ACC112 (cell line): ENCODE results near the gene CSMD2.

Source experiments
- H2AFZ ChIP-seq: fragments of 200-600 bp; sonication (generic); one replicate; pipeline ENCODE4 v1.6.0; 2017; ENCODE audit warnings: antibody characterized with exemption, low read length; ENCODE audit not compliant: unreplicated experiment
- H3K27ac ChIP-seq: fragments of 200-600 bp; sonication (generic); 2 replicates; pipeline ENCODE4 v1.5.1; 2014; ENCODE audit warnings: low read depth, mild to moderate bottlenecking, antibody characterized with exemption, low read length, moderate library complexity
- H3K27me3 ChIP-seq: fragments of 200-600 bp; sonication (generic); 2 replicates; pipeline ENCODE4 v1.6.1; 2014; ENCODE audit warnings: mild to moderate bottlenecking, antibody characterized with exemption, low read length, moderate library complexity, mixed read lengths; ENCODE audit not compliant: insufficient read depth
- H3K36me3 ChIP-seq: fragments of 200-600 bp; sonication (generic); 2 replicates; pipeline ENCODE4 v1.6.1; 2016; ENCODE audit warnings: mild to moderate bottlenecking, antibody characterized with exemption, low read length, moderate library complexity, mixed read lengths; ENCODE audit not compliant: insufficient read depth
- H3K4me1 ChIP-seq: fragments of 200-600 bp; sonication (generic); one replicate; pipeline ENCODE4 v1.6.1; 2016; ENCODE audit warnings: low read length, mixed read lengths; ENCODE audit not compliant: insufficient read depth, unreplicated experiment, control insufficient read depth
- H3K4me3 ChIP-seq: fragments of 200-600 bp; sonication (generic); 2 replicates; pipeline ENCODE4 v1.5.1; 2014; ENCODE audit warnings: mild to moderate bottlenecking, low read depth, low read length
- H3K79me2 ChIP-seq: fragments of 200-600 bp; sonication (generic); one replicate; pipeline ENCODE4 v1.6.0; 2016; ENCODE audit warnings: low read length; ENCODE audit not compliant: control insufficient read depth, unreplicated experiment, insufficient read depth

CSMD2 gene

DNA sequence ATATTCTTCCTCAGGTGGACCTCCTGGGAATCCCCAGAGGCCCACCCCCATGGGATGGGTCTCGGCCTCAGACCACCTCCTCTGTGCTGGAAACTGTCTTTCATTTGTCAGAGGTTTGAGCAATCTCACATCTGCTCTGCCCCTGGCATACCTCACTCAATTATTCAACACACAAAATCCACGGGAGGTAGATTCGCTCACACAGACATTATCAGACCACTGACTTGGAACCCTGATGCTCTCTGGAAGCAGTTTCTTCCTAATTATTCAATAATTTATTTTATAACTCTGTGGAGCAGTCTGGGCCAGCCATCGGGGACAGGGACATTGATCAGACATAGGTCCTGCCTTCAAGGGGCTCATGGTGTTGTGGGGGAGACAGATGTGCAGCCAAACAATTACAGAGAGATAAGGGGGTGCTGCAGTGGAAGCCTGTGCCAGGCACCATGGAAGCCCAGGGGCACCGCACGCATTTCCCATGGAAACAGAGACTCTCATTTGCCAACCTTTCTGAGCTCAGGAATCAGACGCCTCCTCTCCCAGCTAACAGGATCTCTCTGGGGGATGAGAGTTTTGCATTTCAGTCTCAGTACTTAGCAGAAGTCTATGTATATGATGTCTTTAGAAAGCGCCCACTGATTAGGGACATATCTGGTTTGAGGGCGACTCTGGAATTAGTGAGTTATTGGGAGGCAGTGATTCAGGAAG, 204.7 kb downstream of the CSMD2 start:
- Histone ChIP-seq H2AFZ (no peak overlapping the region), H3K36me3 (no peaks in the 10 kb centered on the region), H3K79me2 (no peaks in the 10 kb centered on the region), H3K4me3 (no peak overlapping the region), H3K4me1 (no peaks in the 10 kb centered on the region), H3K27ac (no peak overlapping the region), H3K27me3 (no peaks in the 10 kb centered on the region)

DNA sequence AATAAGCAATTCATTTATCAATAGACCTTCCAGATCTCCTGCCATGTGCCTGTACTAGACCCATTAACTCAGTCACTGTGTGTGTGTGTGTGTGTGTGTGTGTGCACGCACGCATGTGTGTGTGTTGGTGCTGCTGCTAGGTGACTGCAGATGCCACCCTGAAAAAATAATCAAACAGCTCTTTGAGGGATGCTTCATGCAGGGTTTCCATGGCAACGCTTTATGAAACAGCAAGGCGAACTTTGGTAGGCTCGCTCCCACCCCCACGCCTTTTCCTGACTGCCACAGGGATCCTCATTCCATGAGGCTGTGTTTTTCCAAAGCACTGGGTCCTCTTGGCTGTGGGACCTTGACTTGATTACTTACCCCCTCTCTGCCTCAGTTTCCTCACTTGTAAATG, 207.2 kb downstream of the CSMD2 start:
- no peaks in the 10 kb centered on the region for H3K79me2 ChIP-seq
- H3K4me1 ChIP-seq: no peaks in the 10 kb centered on the region
- H3K4me3 ChIP-seq: no peak overlapping the region
- H3K27ac ChIP-seq: no peak overlapping the region
- H2AFZ ChIP-seq: no peak overlapping the region
- no peaks in the 10 kb centered on the region for H3K27me3 ChIP-seq
- no peaks in the 10 kb centered on the region for H3K36me3 ChIP-seq

DNA sequence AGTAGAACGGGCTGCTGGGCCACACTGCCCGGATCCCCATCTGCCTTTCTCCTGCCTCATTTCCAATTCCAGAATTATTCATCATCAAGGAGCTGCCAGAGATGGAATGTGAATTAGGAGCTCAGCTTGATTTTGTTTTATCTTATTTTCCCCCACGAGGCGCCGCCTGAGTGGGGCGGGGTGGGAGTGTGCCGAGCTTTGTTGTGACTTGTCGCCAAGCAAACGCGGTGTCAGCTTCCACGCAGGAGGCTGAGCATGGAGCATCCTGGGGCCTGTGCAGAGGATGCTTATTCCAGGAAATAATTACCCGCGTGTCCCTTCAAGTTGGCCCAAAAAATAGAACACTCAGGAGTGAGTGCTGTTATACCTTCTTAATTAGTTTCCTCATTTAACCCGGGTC, 209.9 kb downstream of the CSMD2 start:
- H2AFZ ChIP-seq: no peak overlapping the region
- no peaks in the 10 kb centered on the region for H3K4me1 ChIP-seq
- H3K79me2 ChIP-seq: no peaks in the 10 kb centered on the region
- H3K27ac ChIP-seq: no peak overlapping the region
- no peaks in the 10 kb centered on the region for H3K36me3 ChIP-seq
- H3K27me3 ChIP-seq: no peaks in the 10 kb centered on the region
- no peak overlapping the region for H3K4me3 ChIP-seq

DNA sequence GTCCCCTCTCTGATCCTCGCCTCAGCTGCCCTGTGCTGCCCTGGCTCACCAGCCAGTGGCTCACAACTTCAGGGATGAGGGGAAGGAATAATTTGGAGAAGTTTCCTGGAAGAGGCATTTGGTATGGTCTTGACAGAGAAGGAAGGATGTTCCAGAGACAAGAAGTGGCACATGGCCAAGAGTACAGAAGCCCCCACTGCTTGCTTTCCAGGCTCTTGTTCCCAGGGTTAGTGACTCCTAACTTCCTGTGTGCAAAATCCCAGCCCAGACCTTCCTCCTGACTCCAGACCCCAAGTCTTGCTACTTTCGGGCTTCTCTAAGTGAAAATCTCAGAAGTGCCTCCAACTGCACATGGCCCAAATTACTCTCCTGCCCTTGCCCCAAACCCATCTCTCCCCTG, 215.5 kb downstream of the CSMD2 start:
- Histone ChIP-seq H3K79me2 (no peaks in the 10 kb centered on the region), H3K4me3 (no peak overlapping the region)

DNA sequence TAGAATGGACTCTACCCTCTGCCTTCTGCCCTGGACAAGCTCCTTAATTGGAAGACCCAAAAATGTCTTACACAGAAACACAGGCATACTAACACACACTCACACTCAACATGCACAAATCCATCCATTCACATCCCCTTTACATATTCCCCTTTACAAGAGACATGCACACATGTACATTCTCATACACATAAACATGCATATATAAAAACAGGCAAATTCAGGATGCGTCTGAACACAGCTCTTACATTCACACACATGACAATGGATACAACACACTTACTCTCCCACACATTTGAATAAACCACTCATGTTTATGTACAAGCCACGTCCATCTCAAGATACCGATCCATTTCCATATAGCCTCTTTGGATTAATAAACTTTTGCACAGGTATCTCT, 216.7 kb downstream of the CSMD2 start:
- no peaks in the 10 kb centered on the region for H3K4me1 ChIP-seq
- no peaks in the 10 kb centered on the region for H3K36me3 ChIP-seq
- no peak overlapping the region for H3K27ac ChIP-seq
- no peak overlapping the region for H3K4me3 ChIP-seq
- H3K27me3 ChIP-seq: no peaks in the 10 kb centered on the region
- no peaks in the 10 kb centered on the region for H3K79me2 ChIP-seq
- H2AFZ ChIP-seq: no peak overlapping the region

More for the DNA sequence above, 215.5 kb downstream of the CSMD2 start:
- Histone ChIP-seq H3K27ac (no peak overlapping the region), H2AFZ (no peak overlapping the region), H3K4me1 (no peaks in the 10 kb centered on the region), H3K36me3 (no peaks in the 10 kb centered on the region), H3K27me3 (no peaks in the 10 kb centered on the region)

DNA sequence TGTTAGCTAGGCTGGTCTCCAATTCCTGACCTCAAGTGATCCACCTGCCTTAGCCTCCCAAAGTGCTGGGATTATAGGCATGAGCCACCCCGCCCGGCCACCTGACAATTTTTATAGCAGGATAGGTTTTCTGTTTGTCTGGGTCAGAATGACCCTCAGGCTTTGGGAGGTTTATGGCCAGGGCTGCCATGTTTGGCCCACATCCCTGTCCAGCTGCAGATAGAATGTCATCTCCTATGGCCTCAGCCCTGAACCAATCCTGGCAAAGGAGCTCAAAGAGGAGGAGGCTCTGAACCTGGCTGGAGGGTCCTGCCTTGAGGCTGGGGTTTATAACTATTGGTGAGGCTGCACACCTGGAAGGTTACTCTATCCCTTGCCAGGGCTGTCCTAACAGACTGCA, 218.2 kb downstream of the CSMD2 start:
- no peak overlapping the region for H3K27ac ChIP-seq
- no peaks in the 10 kb centered on the region for H3K36me3 ChIP-seq
- H3K4me1 ChIP-seq: no peaks in the 10 kb centered on the region
- no peak overlapping the region for H2AFZ ChIP-seq
- H3K4me3 ChIP-seq: no peak overlapping the region
- no peaks in the 10 kb centered on the region for H3K79me2 ChIP-seq
- H3K27me3 ChIP-seq: no peaks in the 10 kb centered on the region

DNA sequence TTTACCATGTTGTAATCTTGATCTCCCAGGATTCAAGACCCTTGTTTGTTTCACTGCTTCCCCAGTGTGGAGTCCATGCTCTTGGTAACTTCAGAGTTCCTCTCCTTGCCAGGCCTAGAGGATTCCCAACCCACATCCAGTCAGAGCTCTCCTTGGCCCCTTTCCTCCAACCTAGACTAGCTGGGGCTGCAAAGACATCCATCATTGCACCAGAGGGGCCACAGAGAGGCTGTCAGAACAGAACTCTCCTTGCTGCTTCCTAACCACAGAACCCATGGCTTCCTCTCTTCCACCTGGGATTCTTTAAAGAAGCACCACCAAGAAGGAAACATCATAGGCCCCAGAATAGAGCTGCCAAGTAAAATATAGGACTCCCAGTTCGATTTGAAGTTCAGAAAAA, 220.2 kb downstream of the CSMD2 start:
- Histone ChIP-seq H3K79me2 (no peaks in the 10 kb centered on the region), H3K27me3 (no peaks in the 10 kb centered on the region), H3K27ac (no peak overlapping the region), H3K36me3 (no peaks in the 10 kb centered on the region), H3K4me3 (no peak overlapping the region), H2AFZ (no peak overlapping the region), H3K4me1 (no peaks in the 10 kb centered on the region)

DNA sequence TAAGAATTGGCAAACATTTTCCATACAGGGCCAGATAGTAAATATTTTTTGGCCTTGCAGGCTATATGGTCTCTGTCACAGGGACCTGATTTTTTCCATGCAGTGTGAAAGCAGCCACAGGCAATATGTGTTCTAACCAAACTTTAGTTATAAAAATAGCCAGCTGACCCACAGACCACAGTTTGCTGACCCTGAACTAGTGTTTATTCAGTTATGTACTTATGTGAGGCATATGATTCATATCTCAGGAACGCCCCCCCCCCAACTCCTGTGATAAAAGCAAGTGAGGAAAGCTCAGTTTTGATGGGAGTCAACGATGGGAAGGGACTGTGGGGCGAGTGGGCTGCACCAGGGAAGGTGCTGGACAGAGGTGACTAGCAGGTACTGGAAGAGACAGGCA, 221.1 kb downstream of the CSMD2 start:
- no peak overlapping the region for H3K27ac ChIP-seq

DNA sequence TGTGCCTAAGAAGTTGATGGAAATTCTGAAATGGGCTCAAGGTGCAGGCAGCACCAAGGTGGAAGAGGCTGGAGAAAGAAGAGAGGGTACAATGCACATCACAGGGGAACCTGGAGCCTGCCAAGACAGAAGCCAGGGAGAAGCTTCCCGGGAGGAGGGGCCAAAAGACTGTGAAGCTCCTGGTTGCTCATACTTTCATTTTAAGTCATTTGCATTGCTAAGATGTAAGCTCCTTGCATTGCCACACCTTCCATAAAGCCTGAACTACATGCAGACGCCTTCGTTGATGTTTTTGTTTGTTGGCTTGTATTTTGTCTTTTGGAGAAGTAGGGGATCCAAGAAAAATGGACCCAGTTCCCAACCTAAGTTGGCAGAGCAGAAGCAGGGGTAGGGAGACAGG, 232.2 kb downstream of the CSMD2 start:
- Histone ChIP-seq H3K4me1 (no peaks in the 10 kb centered on the region), H3K4me3 (no peak overlapping the region), H2AFZ (no peak overlapping the region), H3K36me3 (no peaks in the 10 kb centered on the region), H3K27ac (no peak overlapping the region), H3K79me2 (no peaks in the 10 kb centered on the region), H3K27me3 (no peaks in the 10 kb centered on the region)

More for the DNA sequence above, 221.1 kb downstream of the CSMD2 start:
- Histone ChIP-seq H3K79me2 (no peaks in the 10 kb centered on the region), H3K27me3 (no peaks in the 10 kb centered on the region), H3K4me1 (no peaks in the 10 kb centered on the region), H3K36me3 (no peaks in the 10 kb centered on the region), H2AFZ (no peak overlapping the region), H3K4me3 (no peak overlapping the region)

DNA sequence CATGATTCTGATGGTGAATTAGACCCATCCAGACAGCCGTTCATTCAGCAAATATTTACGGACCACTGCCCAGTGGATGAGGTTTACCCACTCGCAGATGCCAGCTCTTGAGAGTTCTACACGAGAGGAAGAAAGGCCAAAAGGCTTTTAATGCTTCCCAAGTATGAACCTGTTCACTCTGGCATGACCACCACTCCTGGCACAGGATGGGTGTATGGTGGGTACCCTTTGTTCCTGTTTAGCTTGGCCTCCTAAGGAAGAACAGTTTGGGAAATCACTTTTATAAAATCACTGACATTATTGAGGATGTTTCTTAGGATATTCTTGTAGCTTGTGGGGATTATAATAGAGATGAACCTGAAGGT, 233.9 kb downstream of the CSMD2 start:
- no peaks in the 10 kb centered on the region for H3K4me1 ChIP-seq
- no peaks in the 10 kb centered on the region for H3K36me3 ChIP-seq
- no peaks in the 10 kb centered on the region for H3K79me2 ChIP-seq
- no peak overlapping the region for H3K4me3 ChIP-seq
- H3K27me3 ChIP-seq: no peaks in the 10 kb centered on the region
- no peak overlapping the region for H2AFZ ChIP-seq
- H3K27ac ChIP-seq: no peak overlapping the region

DNA sequence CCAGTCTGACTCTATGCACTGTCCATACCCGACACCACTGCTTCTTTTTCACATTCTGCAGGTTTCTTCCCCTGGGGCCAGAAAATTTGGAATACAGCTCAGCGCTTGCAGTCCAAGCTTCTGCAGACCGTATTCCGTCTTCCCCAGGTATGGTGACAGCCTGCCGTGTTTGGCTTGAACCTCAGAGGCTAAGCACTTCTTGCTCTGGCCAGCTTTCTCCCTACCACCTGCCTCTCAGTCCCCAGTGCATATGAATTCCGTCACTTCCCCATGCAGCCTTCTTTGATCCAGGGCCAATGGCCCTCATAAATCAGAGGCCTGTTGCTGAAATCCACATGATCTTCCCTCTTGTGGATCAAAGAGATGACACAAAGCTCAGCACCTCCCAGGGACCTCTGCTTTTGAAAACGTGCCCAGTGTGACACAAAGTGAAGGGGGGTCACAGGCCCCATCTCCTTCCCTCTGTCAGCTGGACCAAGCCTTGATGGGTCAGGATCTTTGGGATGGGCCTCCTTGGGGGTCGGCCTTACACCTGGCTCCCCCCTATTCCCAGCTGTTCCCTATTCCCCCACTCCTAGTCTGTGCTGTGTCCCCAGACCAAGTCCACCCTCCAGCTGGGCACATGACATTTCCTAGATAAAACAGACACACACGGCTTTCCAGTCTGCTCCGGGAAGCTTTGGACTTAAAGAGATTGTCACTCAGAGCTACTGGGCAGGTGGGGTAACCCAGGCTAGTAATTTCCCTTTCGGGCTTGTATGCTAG, 234.5 kb downstream of the CSMD2 start:
- H3K4me3 ChIP-seq: no peak overlapping the region
- no peaks in the 10 kb centered on the region for H3K79me2 ChIP-seq
- H3K4me1 ChIP-seq: no peaks in the 10 kb centered on the region
- H2AFZ ChIP-seq: no peak overlapping the region
- no peak overlapping the region for H3K27ac ChIP-seq
- no peaks in the 10 kb centered on the region for H3K36me3 ChIP-seq
- H3K27me3 ChIP-seq: no peaks in the 10 kb centered on the region
